Fibroblast of upper back skin (primary cell): ENCODE data around the gene SPINT2.
A peak's percentile ranks its signal among the peaks of the same experiment; 100 is the strongest.
"Not testable (repeated sequence)": the region's sequence is repeated elsewhere in the genome, so short reads cannot be mapped to it uniquely, and the experiment has no call there.

Experiments
- DNase-seq: peaks from one replicate; pipeline ENCODE4 v3.0.0-alpha.2; 2013

The SPINT2 gene

GRCh38 chr19:38264486-38265212 lies at the start of gene SPINT2:
Gene SPINT2 (plus strand): TSS chr19:38264573. CDS start chr19:38264893, 320 bp downstream.
- no peak for DNase-seq

- DNase-seq: no peak
These were observed 47.4 kb upstream of the SPINT2 start for GRCh38 chr19:38216785-38217641.

GRCh38 chr19:38218204-38218603 lies 46.2 kb upstream of the SPINT2 start:
- DNase-seq: no peak

- no peak for DNase-seq
These were observed 45.2 kb upstream of the SPINT2 start for GRCh38 chr19:38219221-38219620.

- DNase-seq: no peak
These were observed 43.0 kb upstream of the SPINT2 start for GRCh38 chr19:38221421-38221820.

- DNase-seq: no peak
These were observed 42.2 kb upstream of the SPINT2 start for GRCh38 chr19:38221919-38222830.

GRCh38 chr19:38223119-38223523 lies 41.3 kb upstream of the SPINT2 start:
- no peak for DNase-seq

GRCh38 chr19:38223617-38224013 lies 40.8 kb upstream of the SPINT2 start:
- DNase-seq: no peak

- peak; percentile 70 for DNase-seq
These were observed 40.1 kb upstream of the SPINT2 start, which contains the start of gene DPF1 for GRCh38 chr19:38224014-38224862. Gene DPF1 (minus strand): TSS chr19:38224222. CDS start chr19:38224142, 80 bp downstream.

- DNase-seq: not testable (repeated sequence)
These were observed 39.5 kb upstream of the SPINT2 start for GRCh38 chr19:38224863-38225218.

GRCh38 chr19:38227287-38228004 lies 36.9 kb upstream of the SPINT2 start:
- DNase-seq: no peak

GRCh38 chr19:38228005-38228377 lies 36.4 kb upstream of the SPINT2 start:
- no peak for DNase-seq

- no peak for DNase-seq
These were observed 35.6 kb upstream of the SPINT2 start for GRCh38 chr19:38228491-38229439.

GRCh38 chr19:38229585-38230073 lies 34.7 kb upstream of the SPINT2 start:
- DNase-seq: peak; percentile 89

GRCh38 chr19:38230506-38231133 lies 33.8 kb upstream of the SPINT2 start:
- not testable (repeated sequence) for DNase-seq

- DNase-seq: no peak
These were observed 32.5 kb upstream of the SPINT2 start for GRCh38 chr19:38231918-38232317.

GRCh38 chr19:38233740-38234251 lies 30.6 kb upstream of the SPINT2 start:
- peak; percentile 61 for DNase-seq

GRCh38 chr19:38234615-38235014 lies 29.8 kb upstream of the SPINT2 start:
- DNase-seq: no peak

GRCh38 chr19:38239816-38240215 lies 24.6 kb upstream of the SPINT2 start:
- no peak for DNase-seq
